Adrenal gland (tissue), 12 donors: ENCODE measurements around the gene FAM53B. TPM values are rescaled to one million over a fixed set of nuclear protein-coding genes. Genes with fewer than 3 reads are reported as not detected.
A peak's percentile ranks its signal among the peaks of the same experiment; 100 is the strongest.

Experiments
- DNase-seq, 7 donors: peaks; one replicate each; pipeline ENCODE4 v3.0.0-alpha.2; 2019 to 2020
- H3K27ac ChIP-seq, 5 donors: fragments of 200-600 bp; sonication (generic) in 4 of 5; 1 replicate in 3 of 5; 2 replicates in 2 of 5; pipeline versions ENCODE4 v1.5.1 to v1.8.0; 2016 to 2020; ENCODE audit warnings: mild to moderate bottlenecking in 1 of 5
- H3K27me3 ChIP-seq: fragments of 200-600 bp; 2 replicates; pipeline ENCODE4 v1.8.0; 2021
- H3K36me3 ChIP-seq, 2 donors: fragments of 200-600 bp; replicated peaks in 1 of 2; 1 replicate in 1 of 2; 2 replicates in 1 of 2; pipeline versions ENCODE4 v1.5.1 to v1.8.0; 2018 to 2022
- H3K4me1 ChIP-seq, 2 donors: fragments of 200-600 bp; replicated peaks in 1 of 2; 1 replicate in 1 of 2; 2 replicates in 1 of 2; pipeline versions ENCODE4 v1.5.1 to v1.8.0; 2018 to 2021
- H3K4me3 ChIP-seq, 4 donors: fragments of 200-600 bp; sonication (generic) in 3 of 4; one replicate each; pipeline ENCODE4 v1.5.1; 2016 to 2018
- H3K9me3 ChIP-seq, 3 donors: fragments of 200-600 bp; sonication (generic) in 1 of 3; replicated peaks in 1 of 3; 1 replicate in 2 of 3; 2 replicates in 1 of 3; pipeline versions ENCODE4 v1.5.1 to v1.8.0; 2016 to 2021
- POLR2A ChIP-seq, 2 donors: fragments of 450-650 bp; IDR thresholded peaks; one replicate each; pipeline ENCODE4 v1.6.1; 2017; ENCODE audit warnings: antibody characterized with exemption in 2 of 2, mild to moderate bottlenecking in 2 of 2, moderate library complexity in 1 of 2
- WGBS, 4 donors: extraction: QIAGEN DNeasy Blood & Tissue Kit in 2 of 4; methylation state at CpG; one replicate each; pipeline versions ENCODE4 v1.1.5 to v1.1.7; 2013 to 2017; 5-methylcytosine and 5-hydroxymethylcytosine counted together
- intact Hi-C, 2 donors: fragments of 100-400 bp; cut with DNase I; formaldehyde crosslinking; loops; one replicate each; pipeline versions ENCODE4 v1.14.1 to v1.15.0; 2022 to 2023
- polyA plus RNA-seq, 3 donors: library from polyadenylated mRNA; stranded (reverse); fragments of 200-250 nt in 2 of 3; fragments of 350-450 nt in 1 of 3; fragmentation: Illumina TruSeq in 1 of 3; extraction: RNeasy Lipid Tissue Mini Kit (QIAGEN cat#74804) in 1 of 3; gene quantifications; one replicate each; pipeline ENCODE4 v1.2.3, GENCODE V29; 2013 to 2014
- total RNA-seq, 9 donors: library from RNA; depleted of rRNA in 4 of 9; stranded (reverse); fragments of >200 nt in 4 of 9; fragments of 120-200 nt in 1 of 9; fragmentation: NEBNext Ultra II Directional in 1 of 9; extraction: Animal tissue kit (Norgen Biotek cat#: 25700) in 1 of 9; gene quantifications; one replicate each; pipeline versions ENCODE4 v1.1.0 to v1.2.4, GENCODE V29; 2013 to 2023
- TF ChIP-seq, protein P1 (sequence below), 6 experiments: fragments of 450-650 bp in 4 of 6; fragments of 200-600 bp in 2 of 6; sonication (generic) in 1 of 6; IDR thresholded peaks; 1 replicate in 5 of 6; 2 replicates in 1 of 6; pipeline versions ENCODE4 v1.5.1 to v1.8.0; 2016 to 2021; ENCODE audit warnings: antibody characterized with exemption in 6 of 6, mild to moderate bottlenecking in 2 of 6, moderate library complexity in 1 of 6
- donor health status: healthy with polysubstance abuse.
- donor health status: Bipolar disorder and iron deficiency.
- donor health status: DM: yes; HTN: yes; CAD: no.
- donor health status: DM: no; HTN: no; CAD: no.
- donor health status: DM: no; HTN: no; CAD: no.
- donor health status: DM: yes; HTN: yes; CAD: no.

Gene FAM53B
- total and polyA plus RNA-seq, 12 donors = 15.1 to 90.9 (median 65.5) TPM

DNA sequence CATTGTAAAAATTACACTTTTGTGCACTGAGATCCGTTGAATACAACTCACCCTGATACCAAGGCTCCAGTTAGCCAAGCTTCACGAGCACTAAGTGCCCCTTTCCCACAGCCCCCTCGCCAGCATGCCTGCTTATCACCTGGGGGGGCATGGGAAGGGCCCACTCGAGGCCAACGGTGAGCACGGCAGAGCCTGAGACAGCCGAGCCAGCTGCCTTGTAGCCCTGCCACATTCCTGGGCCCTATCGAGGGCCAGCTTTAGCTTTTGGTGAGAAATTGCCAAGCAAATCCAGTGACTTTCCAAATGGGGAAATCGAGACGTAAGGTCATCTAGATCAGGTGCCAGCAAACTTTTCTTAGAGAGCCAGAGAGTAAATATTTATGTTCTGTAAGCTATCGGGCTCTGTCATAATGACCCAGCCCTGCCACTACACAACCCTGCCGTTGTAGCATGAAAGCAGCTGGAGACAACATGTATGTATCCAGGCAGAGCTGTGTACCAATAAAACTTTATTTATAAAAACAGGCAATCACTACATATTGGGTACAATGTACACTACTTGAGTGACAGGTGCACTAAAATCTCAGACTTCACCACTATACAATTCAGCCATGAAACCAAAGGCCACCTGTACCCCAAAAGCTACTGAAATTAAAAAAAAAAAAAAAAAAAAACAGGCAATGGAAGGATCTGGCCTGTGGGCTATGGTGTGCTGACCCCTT is 83.6 kb downstream of the FAM53B start:
- peaks cover 5 to 15% of the 10 kb centered on the region in 2 donors for H3K4me1 ChIP-seq
- H3K27me3 ChIP-seq = no peaks in the 10 kb centered on the region
- 94 to 97% (median 96%) methylated on average over 12 of the region's 12 CpGs for WGBS, 4 donors
- H3K36me3 ChIP-seq = peaks cover 0 to 15% of the 10 kb centered on the region in 2 donors
- TF ChIP-seq POLR2A (IDR thresholded peaks at IDR 0.05) = no peak
- TF ChIP-seq, protein P1, sequence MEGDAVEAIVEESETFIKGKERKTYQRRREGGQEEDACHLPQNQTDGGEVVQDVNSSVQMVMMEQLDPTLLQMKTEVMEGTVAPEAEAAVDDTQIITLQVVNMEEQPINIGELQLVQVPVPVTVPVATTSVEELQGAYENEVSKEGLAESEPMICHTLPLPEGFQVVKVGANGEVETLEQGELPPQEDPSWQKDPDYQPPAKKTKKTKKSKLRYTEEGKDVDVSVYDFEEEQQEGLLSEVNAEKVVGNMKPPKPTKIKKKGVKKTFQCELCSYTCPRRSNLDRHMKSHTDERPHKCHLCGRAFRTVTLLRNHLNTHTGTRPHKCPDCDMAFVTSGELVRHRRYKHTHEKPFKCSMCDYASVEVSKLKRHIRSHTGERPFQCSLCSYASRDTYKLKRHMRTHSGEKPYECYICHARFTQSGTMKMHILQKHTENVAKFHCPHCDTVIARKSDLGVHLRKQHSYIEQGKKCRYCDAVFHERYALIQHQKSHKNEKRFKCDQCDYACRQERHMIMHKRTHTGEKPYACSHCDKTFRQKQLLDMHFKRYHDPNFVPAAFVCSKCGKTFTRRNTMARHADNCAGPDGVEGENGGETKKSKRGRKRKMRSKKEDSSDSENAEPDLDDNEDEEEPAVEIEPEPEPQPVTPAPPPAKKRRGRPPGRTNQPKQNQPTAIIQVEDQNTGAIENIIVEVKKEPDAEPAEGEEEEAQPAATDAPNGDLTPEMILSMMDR (IDR thresholded peaks at IDR 0.05) = no peak
- no peaks in the 10 kb centered on the region for H3K9me3 ChIP-seq
- H3K4me3 ChIP-seq = no peak overlapping the region
- no peak overlapping the region for H3K27ac ChIP-seq
- intact Hi-C loops = no loop called here
- no peak for DNase-seq

DNA sequence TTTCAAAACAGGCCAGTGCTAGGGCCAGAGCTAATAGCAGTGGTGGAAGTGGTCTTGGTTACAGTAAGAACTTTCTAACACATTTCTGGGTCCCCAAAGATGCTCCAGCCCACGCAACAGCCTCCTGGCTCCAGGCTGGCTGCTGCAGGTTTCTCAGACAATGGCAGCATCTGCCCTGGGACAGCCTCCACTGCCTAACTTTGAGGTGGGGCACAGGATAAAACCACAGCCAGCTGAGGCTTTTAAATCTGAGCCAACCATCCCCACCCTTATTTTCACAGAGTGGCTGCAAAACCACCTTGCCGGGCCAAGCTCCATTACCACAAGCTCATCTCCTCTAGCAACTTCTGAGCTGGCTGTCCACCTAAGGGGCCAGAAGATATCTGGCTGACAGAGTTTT is 84.8 kb downstream of the FAM53B start:
- H3K4me1 ChIP-seq = peaks cover 0 to 9% of the 10 kb centered on the region in 2 donors
- intact Hi-C loops = no loop called here
- H3K36me3 ChIP-seq = peaks cover 0 to 15% of the 10 kb centered on the region in 2 donors
- H3K9me3 ChIP-seq = no peaks in the 10 kb centered on the region
- no peak for DNase-seq
- no peak overlapping the region for H3K4me3 ChIP-seq
- 50 to 80% (median 58%) methylated on average over 2 of the region's 2 CpGs for WGBS, 4 donors
- H3K27me3 ChIP-seq = no peaks in the 10 kb centered on the region
- H3K27ac ChIP-seq = peak overlapping the region in 1 of 5 donors; percentile 29
- no peak for TF ChIP-seq POLR2A (IDR thresholded peaks at IDR 0.05)
- TF ChIP-seq, protein P1 (IDR thresholded peaks at IDR 0.05) = no peak

GRCh38 chr10:124658591-124659242 is 85.5 kb downstream of the FAM53B start:
- Histone ChIP-seq H3K27me3 (no peaks in the 10 kb centered on the region), H3K9me3 (no peaks in the 10 kb centered on the region), H3K4me1 (peaks cover 0 to 13% of the 10 kb centered on the region in 2 donors), H3K27ac (peak overlapping the region in 2 of 5 donors; percentile 15 to 54), H3K4me3 (no peak overlapping the region), H3K36me3 (peaks cover 0 to 14% of the 10 kb centered on the region in 2 donors)
- no peak for DNase-seq
- WGBS, 4 donors = 91 to 96% (median 94%) methylated on average over 7 to 12 of the region's 12 CpGs
- intact Hi-C loops = no loop called here
- TF ChIP-seq POLR2A (IDR thresholded peaks at IDR 0.05) = no peak
- TF ChIP-seq, protein P1 (IDR thresholded peaks at IDR 0.05) = no peak

DNA sequence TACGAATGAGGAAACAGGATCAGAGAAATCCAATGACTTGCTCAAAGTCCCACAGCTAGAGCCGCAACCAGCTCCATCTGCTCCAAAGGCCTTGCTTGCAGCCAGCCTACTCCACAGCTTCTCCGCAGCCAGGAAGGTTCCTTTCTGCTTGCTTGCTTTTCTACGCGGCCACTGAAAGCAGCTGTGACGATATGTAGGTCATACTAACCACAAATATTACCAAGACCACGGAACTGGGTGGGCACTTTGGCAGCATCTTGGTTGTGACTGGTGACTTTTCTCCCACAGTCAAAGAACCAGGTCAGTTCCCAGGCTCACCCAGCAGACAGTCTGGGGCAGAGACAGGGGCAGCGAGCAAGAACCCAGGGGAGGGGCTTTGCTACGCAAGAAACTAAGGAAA is 86.4 kb downstream of the FAM53B start:
- 68 to 77% (median 70%) methylated on average over 7 to 9 of the region's 9 CpGs for WGBS, 4 donors
- TF ChIP-seq POLR2A (IDR thresholded peaks at IDR 0.05) = no peak
- TF ChIP-seq, protein P1 (IDR thresholded peaks at IDR 0.05) = no peak
- Histone ChIP-seq H3K4me3 (no peak overlapping the region), H3K9me3 (no peaks in the 10 kb centered on the region), H3K4me1 (peaks cover 6 to 22% of the 10 kb centered on the region in 2 donors), H3K36me3 (peaks cover 0 to 6% of the 10 kb centered on the region in 2 donors), H3K27ac (peak overlapping the region in 2 of 5 donors; percentile 15 to 54), H3K27me3 (no peaks in the 10 kb centered on the region)
- intact Hi-C loops = no loop called here
- no peak for DNase-seq
